HG02610 (cell line): ENCODE data around the gene LAMA5.

ENCODE experiments used
- ATAC-seq: cut with Tn5 transposase; IDR thresholded peaks from one replicate; pipeline ENCODE4 v1.9.1; 2021; ENCODE audit warnings: mild to moderate bottlenecking, moderate library complexity; ENCODE audit not compliant: unreplicated experiment

Gene LAMA5

GRCh38 chr20:62330576-62331317, 36.4 kb downstream of the LAMA5 start:
- no peak for ATAC-seq

GRCh38 chr20:62329389-62330377, 37.4 kb downstream of the LAMA5 start:
- ATAC-seq = no peak

- no peak for ATAC-seq
Observed at GRCh38 chr20:62328684-62329388, 38.3 kb downstream of the LAMA5 start.

GRCh38 chr20:62327726-62328495, 39.2 kb downstream of the LAMA5 start:
- no peak for ATAC-seq

GRCh38 chr20:62326959-62327725, 40.0 kb downstream of the LAMA5 start:
- ATAC-seq = no peak

- ATAC-seq = no peak
Observed at GRCh38 chr20:62326559-62326958, 40.6 kb downstream of the LAMA5 start.

- no peak for ATAC-seq
Observed at GRCh38 chr20:62325172-62325905, 41.8 kb downstream of the LAMA5 start.

- no peak for ATAC-seq
Observed at GRCh38 chr20:62323980-62324906, 42.9 kb downstream of the LAMA5 start.

GRCh38 chr20:62323146-62323979, 43.7 kb downstream of the LAMA5 start:
- ATAC-seq = no peak

GRCh38 chr20:62322492-62323041, 44.5 kb downstream of the LAMA5 start:
- no peak for ATAC-seq

- ATAC-seq = no peak
Observed at GRCh38 chr20:62321975-62322374, 45.1 kb downstream of the LAMA5 start.

- ATAC-seq = no peak
Observed at GRCh38 chr20:62321521-62321948, 45.6 kb downstream of the LAMA5 start.

- ATAC-seq = no peak
Observed at GRCh38 chr20:62320581-62321354, 46.3 kb downstream of the LAMA5 start.

- ATAC-seq = no peak
Observed at GRCh38 chr20:62319346-62319909, 47.7 kb downstream of the LAMA5 start.
